Suppressor macrophage treated with lipopolysaccharide for 1 hour (primary cell): ENCODE results near the gene TSSK2.
"Not testable (repeated sequence)": the region's sequence is repeated elsewhere in the genome, so short reads cannot be mapped to it uniquely, and the experiment has no call there.

ENCODE experiments used
- DNase-seq, 3 donors: peaks; one replicate each; pipeline ENCODE4 v3.0.0-alpha.2; 2020 to 2022

The TSSK2 gene

GRCh38 chr22:19130959-19131684, at the start of gene TSSK2:
TSSK2 (plus strand) TSS chr22:19131308; CDS start chr22:19131400, 92 bp downstream.
- DNase-seq, result no peak

GRCh38 chr22:19081351-19081750, 49.8 kb upstream of the TSSK2 start:
- DNase-seq, result no peak

GRCh38 chr22:19082101-19082500, 49.0 kb upstream of the TSSK2 start:
- no peak for DNase-seq

- DNase-seq, result no peak
These were observed 48.3 kb upstream of the TSSK2 start for GRCh38 chr22:19082793-19083192.

- DNase-seq, result not testable (repeated sequence)
These were observed 47.0 kb upstream of the TSSK2 start for GRCh38 chr22:19084126-19084525.

- not testable (repeated sequence) for DNase-seq
These were observed 46.5 kb upstream of the TSSK2 start for GRCh38 chr22:19084586-19084985.

- peak; percentile 47 to 57 (median 51) for DNase-seq
These were observed 45.8 kb upstream of the TSSK2 start for GRCh38 chr22:19085233-19085718.

- peak; percentile 51 to 60 (median 60) for DNase-seq
These were observed 44.7 kb upstream of the TSSK2 start for GRCh38 chr22:19086417-19086816.

- DNase-seq, result peak; percentile 64 to 74 (median 69)
These were observed 44.2 kb upstream of the TSSK2 start for GRCh38 chr22:19086896-19087295.

- no peak for DNase-seq
These were observed 42.1 kb upstream of the TSSK2 start for GRCh38 chr22:19088866-19089595.

- DNase-seq, result no peak
These were observed 40.9 kb upstream of the TSSK2 start for GRCh38 chr22:19090183-19090582.

GRCh38 chr22:19090586-19091127, 40.5 kb upstream of the TSSK2 start:
- no peak for DNase-seq

- no peak for DNase-seq
These were observed 38.4 kb upstream of the TSSK2 start for GRCh38 chr22:19092725-19093124.

GRCh38 chr22:19094393-19094997, 36.6 kb upstream of the TSSK2 start:
- DNase-seq, result no peak

- no peak for DNase-seq
These were observed 34.6 kb upstream of the TSSK2 start for GRCh38 chr22:19096555-19096954.

- no peak for DNase-seq
These were observed 33.6 kb upstream of the TSSK2 start for GRCh38 chr22:19097518-19097917.

GRCh38 chr22:19098157-19098556, 33.0 kb upstream of the TSSK2 start:
- no peak for DNase-seq

- DNase-seq, result no peak
These were observed 27.0 kb upstream of the TSSK2 start for GRCh38 chr22:19103880-19104821.

- DNase-seq, result no peak
These were observed 25.7 kb upstream of the TSSK2 start for GRCh38 chr22:19105456-19105855.

GRCh38 chr22:19105867-19106802, 25.0 kb upstream of the TSSK2 start:
- DNase-seq, result peak in 1 of 3 donors; percentile 26
